T-helper 1 cell treated with Interleukin-12 subunit alpha and Interleukin-12 subunit beta and Interleukin-4 antibody, amounts not matched to agents 30 μg/mL and 1 μg/mL, for 36 hours (primary cell): ENCODE results near the gene SORCS1.

Experiments used
- H3K27ac Mint-ChIP-seq: one replicate; pipeline ENCODE4 v1.8.0; 2021; ENCODE audit warnings: mild to moderate bottlenecking, mixed read lengths
- H3K27me3 Mint-ChIP-seq: one replicate; pipeline ENCODE4 v1.8.0; 2021; ENCODE audit warnings: low read depth, mixed read lengths
- H3K36me3 Mint-ChIP-seq: one replicate; pipeline ENCODE4 v1.8.0; 2021; ENCODE audit warnings: low read depth, mixed read lengths
- H3K4me1 Mint-ChIP-seq: one replicate; pipeline ENCODE4 v1.8.0; 2021; ENCODE audit warnings: low read depth, mixed read lengths
- H3K4me3 Mint-ChIP-seq: one replicate; pipeline ENCODE4 v1.8.0; 2021; ENCODE audit warnings: mild to moderate bottlenecking, moderate library complexity, mixed read lengths
- H3K9me3 Mint-ChIP-seq: one replicate; pipeline ENCODE4 v1.8.0; 2021; ENCODE audit warnings: mixed read lengths

SORCS1 gene

DNA sequence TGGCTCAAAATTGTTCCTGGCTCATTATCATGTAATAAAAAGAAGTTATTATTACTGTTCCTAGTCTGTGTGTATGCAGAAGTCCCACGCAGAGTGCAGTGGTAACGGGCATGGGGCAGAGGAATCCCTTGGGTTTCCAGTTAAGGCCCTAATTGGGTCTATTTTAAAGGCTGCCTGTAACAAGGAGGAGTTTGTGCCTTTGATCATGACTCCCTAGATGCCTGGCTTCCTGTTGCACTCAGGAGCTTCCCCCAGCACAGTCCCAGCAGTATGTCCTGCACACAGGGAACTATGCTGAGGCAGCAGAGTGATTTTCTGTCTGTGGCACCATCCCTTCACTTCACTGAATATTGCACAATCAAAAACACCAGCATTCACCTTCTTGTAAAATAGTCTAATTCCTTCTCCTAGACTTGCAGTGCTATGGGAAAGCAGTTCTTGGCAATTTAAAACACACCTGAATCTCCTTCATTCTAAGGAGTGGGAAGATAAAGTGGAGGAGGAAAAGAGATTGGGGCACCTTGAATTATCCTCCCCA lies 22.9 kb downstream of the SORCS1 start:
- H3K9me3 Mint-ChIP-seq: peaks cover 4% of the 10 kb centered on the region
- H3K4me3 Mint-ChIP-seq: no peak overlapping the region
- H3K36me3 Mint-ChIP-seq: no peaks in the 10 kb centered on the region

DNA sequence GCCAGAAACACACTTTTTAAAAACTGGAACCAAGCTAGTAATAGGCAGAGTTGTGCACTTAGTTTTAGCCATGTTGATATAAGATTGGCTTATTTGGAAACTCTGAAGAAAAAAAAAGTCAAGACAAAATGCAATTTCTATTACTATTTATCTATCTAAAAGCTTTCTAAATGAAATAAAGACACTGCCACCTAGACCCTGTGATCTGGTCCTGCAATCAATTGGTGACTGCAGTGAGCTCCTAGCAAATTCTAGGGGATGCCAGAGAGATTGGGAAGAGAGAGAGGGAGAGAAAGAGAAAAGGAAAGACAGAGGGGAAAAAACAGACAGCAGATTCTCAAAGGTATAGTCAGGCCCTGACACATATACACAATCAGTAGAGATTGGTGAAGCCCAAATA lies 25.3 kb downstream of the SORCS1 start:
- no peaks in the 10 kb centered on the region for H3K4me1 Mint-ChIP-seq
- no peaks in the 10 kb centered on the region for H3K27me3 Mint-ChIP-seq
- H3K27ac Mint-ChIP-seq: no peak overlapping the region
- H3K4me3 Mint-ChIP-seq: no peak overlapping the region
- H3K36me3 Mint-ChIP-seq: no peaks in the 10 kb centered on the region
- H3K9me3 Mint-ChIP-seq: peaks cover 4% of the 10 kb centered on the region

More for the DNA sequence above, 22.9 kb downstream of the SORCS1 start:
- Mint-ChIP-seq H3K27ac (no peak overlapping the region), H3K4me1 (no peaks in the 10 kb centered on the region), H3K27me3 (no peaks in the 10 kb centered on the region)

DNA sequence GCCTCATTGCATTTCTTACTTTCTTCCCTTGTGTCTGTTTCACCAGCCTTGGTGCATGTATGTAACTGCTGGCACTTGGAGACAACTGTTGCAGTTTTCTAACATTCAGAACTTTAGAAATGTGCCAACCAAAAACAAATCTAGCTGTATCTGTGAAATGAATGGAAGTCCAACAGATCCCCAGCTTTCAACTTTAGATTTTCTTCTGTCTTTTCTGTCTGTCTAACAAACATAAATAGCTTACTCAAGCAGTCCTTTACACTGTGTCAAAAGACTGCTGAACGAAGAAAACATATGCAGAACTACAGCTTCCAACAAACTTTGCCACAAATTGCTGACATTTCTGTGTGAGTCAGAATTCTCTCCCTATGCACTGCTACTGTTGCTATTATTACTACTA lies 30.9 kb downstream of the SORCS1 start:
- H3K27ac Mint-ChIP-seq: no peak overlapping the region
- peaks cover 4% of the 10 kb centered on the region for H3K9me3 Mint-ChIP-seq
- H3K27me3 Mint-ChIP-seq: no peaks in the 10 kb centered on the region
- H3K36me3 Mint-ChIP-seq: no peaks in the 10 kb centered on the region
- H3K4me1 Mint-ChIP-seq: no peaks in the 10 kb centered on the region
- no peak overlapping the region for H3K4me3 Mint-ChIP-seq

DNA sequence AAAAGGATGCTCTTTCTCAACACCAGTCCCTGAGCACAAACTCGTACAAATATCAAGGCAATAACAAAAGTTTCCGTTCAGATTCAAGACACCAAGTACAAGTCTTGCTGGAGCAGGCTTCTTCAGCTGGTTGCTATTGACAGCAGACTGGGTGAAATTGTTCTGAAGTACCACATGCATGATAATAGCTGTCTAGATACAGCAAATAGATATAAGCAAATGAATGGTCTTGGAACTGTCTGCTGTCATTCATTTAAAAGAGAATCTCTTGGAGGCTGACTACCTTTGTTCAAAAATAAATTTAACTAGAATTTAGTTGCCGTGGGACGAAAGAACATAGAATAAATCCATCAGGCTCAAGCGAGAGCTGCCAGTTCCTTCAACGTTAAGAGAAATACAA lies 35.5 kb downstream of the SORCS1 start:
- Mint-ChIP-seq H3K36me3 (no peaks in the 10 kb centered on the region), H3K9me3 (no peaks in the 10 kb centered on the region), H3K4me3 (no peak overlapping the region), H3K27me3 (no peaks in the 10 kb centered on the region), H3K27ac (no peak overlapping the region), H3K4me1 (no peaks in the 10 kb centered on the region)

DNA sequence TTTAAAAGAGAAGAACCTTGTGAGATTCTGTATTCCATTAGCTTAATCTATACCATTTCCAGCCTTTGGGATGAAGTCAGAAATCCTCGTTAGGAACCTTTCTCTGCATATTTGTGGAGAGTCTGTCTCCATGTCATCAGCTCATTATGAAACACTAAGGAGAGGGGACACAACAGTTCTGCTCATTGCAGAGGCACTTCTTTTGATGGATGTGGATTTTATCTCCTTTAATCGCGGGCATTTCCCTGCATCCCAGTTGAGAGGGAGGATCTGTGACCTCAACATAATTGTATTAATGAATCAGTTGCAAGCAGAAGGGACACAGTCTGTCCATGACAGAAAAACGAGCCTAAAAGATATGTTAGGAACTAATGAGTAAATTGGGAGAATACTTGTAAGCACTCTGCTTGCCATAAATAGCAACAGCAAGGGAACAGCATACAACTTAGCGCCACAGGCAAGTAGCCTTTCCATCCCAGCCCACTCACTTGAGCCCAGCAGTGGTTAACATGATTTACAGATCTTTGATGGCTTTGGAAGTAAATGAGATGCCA lies 37.9 kb downstream of the SORCS1 start:
- no peaks in the 10 kb centered on the region for H3K9me3 Mint-ChIP-seq
- H3K27ac Mint-ChIP-seq: no peak overlapping the region

DNA sequence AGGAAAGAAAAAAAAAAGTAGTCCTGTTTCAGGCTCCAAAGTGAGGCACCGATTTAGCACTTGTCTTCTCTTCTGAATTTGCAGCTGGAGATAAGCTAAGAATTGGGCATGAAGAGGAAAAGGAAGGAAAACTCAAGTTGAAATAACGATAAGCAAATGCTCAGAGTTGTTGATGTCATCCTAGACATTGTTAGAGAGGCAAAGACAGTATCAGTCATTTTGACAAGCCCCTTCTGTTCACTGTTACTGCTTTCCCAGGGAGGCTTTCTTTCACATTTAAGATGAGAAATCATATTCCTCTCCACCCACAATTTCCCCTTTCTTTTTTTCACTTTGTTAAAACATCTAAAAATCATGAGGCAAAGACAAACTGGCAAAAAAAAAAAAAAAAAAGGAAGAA lies 41.8 kb downstream of the SORCS1 start:
- Mint-ChIP-seq H3K27ac (no peak overlapping the region), H3K4me3 (no peak overlapping the region)

More for the DNA sequence above, 37.9 kb downstream of the SORCS1 start:
- Mint-ChIP-seq H3K27me3 (no peaks in the 10 kb centered on the region), H3K36me3 (no peaks in the 10 kb centered on the region), H3K4me1 (no peaks in the 10 kb centered on the region), H3K4me3 (no peak overlapping the region)

DNA sequence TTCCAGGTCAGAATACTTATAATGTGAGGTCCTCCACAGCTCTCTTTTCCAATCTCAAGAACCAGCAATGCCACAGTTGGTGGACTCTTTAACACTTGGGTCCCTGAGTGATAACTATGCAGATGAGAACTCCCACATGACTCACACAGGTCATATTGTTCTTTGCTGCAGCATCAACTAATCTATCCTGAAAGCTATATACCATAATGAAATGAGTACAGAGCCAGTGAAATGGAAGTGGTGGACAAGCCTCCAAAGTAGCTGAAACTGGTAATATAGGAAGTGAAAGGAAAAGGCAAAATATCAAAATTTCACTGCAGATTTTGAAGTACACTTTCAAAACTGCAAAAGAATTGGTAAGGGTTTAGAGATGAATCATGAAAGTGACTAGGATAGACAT lies 45.6 kb downstream of the SORCS1 start:
- H3K27me3 Mint-ChIP-seq: no peaks in the 10 kb centered on the region
- no peak overlapping the region for H3K4me3 Mint-ChIP-seq
- no peaks in the 10 kb centered on the region for H3K36me3 Mint-ChIP-seq
- peaks cover 5% of the 10 kb centered on the region for H3K9me3 Mint-ChIP-seq
- no peaks in the 10 kb centered on the region for H3K4me1 Mint-ChIP-seq
- H3K27ac Mint-ChIP-seq: no peak overlapping the region

More for the DNA sequence above, 41.8 kb downstream of the SORCS1 start:
- Mint-ChIP-seq H3K9me3 (no peaks in the 10 kb centered on the region), H3K36me3 (no peaks in the 10 kb centered on the region), H3K27me3 (no peaks in the 10 kb centered on the region), H3K4me1 (no peaks in the 10 kb centered on the region)

DNA sequence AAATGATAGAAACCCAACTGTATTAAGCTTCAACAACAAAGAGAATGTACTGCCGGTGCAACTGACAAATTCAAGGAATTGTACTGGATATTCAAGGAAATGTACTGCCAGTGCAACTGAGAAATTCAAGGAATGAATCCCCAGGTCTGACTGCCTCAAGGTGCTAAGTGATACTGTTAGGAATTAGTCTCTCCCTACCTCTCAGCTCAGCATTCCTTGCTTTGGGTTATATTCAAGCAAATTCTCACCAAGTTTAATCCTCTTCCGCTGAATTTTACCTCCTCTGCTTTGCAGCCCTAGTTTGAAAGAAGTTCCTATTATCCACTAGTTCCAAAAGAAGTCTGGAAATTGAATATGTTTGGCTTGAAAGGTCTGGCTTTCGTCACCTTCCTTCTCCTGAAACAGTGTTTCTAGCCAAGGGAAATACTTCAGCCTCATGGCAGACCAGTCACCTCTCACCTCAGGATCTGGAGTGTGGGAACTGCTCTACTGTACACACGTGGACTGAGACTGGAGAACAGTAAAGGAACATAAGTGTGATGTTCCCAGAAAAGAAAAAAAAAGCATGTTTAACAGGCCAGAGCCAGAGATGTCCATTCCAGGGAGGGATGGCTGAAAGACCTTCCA lies 60.4 kb downstream of the SORCS1 start:
- no peaks in the 10 kb centered on the region for H3K27me3 Mint-ChIP-seq
- no peaks in the 10 kb centered on the region for H3K36me3 Mint-ChIP-seq
- no peak overlapping the region for H3K27ac Mint-ChIP-seq
- peaks cover 11% of the 10 kb centered on the region for H3K9me3 Mint-ChIP-seq
- H3K4me3 Mint-ChIP-seq: no peak overlapping the region
- H3K4me1 Mint-ChIP-seq: no peaks in the 10 kb centered on the region

DNA sequence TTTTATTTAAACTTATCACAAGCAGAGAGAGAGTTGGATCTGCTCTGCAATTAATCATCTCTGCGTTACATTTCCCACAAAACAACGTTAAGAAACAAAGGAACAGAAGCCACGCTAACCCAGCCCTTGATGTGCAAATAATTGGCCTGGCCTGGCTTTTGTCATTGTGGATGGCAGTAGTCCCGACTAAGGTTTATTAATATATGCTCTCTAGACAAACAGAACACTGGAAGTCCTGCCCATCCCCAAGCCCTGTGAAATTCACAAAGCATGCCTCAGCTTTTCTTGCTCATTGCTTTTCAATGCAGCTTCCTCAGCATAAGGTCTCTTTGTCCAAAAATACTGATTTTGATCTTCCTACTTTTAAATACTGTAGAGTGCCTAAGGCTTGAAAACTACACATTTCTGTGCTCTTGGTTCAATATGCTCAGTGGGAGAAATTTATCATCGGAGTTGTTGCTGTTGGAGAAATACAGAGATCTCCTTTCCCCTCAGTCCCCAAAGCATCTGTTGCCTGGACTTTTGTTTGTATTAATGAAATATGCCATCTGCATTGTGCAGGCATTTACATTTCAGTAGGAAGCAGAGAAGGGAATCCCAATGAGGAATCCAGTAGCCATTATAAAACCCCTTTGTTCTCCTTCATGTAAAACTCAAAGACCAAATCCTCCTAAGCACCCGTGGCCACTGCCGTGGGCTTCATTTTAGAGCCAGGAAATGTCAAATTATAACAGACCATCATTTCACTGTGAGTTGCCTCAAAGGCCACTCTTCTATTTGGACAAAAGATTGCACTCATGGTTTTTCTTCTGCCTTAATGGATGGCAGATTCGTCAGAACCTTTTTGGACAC lies 61.1 kb downstream of the SORCS1 start:
- Mint-ChIP-seq H3K27me3 (no peaks in the 10 kb centered on the region), H3K27ac (no peak overlapping the region), H3K36me3 (no peaks in the 10 kb centered on the region), H3K4me3 (no peak overlapping the region), H3K4me1 (no peaks in the 10 kb centered on the region), H3K9me3 (peaks cover 7% of the 10 kb centered on the region)

DNA sequence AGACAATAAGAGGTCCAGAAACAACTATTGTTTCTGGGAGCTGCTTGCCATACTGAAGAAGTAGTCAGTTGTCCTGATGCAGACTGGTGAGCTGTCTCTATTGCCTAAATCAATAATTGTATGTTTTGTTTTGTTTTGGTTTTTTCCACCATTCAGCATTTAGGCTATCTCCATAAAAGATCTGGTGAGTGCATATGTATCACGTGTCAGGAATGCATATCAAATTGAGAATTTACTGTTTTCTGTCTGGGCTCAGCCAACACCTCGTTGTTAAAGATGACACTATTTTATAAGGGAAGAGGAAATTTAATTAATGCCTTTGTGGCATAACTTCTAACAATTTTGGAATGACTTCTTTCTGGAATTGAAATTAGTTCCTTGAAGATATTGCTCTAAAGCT lies 66.2 kb downstream of the SORCS1 start:
- H3K36me3 Mint-ChIP-seq: no peaks in the 10 kb centered on the region

DNA sequence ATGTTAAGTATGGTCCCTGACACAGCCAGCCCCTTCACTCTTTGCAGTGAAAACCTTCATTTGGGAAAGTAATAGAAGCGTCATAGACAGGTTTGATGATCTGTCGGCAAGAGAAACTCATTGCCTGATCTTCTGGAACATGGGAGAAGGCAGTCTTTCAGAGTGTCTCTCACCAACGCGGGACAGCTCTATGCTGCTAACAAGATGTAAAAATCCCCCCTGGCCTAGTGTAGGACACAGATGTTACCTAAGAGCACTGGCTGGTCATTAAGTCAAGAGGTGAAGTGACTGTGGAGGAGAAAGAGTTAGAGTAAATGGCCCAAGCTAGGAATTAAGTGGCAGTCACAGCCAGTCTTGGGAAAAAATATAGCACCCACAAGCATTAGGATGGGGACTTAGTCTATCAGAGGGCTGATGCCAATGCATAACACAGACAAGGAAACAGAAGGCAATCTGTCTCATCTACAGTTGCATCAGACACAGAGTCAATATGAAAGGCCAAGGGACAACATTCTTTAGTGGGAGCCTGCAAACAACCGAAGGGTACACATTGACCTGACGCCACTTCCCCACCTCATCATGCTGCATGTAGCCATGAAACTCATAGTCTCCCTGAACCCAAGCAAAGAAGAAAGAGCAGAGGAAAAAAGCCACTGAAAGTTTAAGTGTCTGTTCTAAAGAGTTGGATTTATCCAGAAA lies 69.5 kb downstream of the SORCS1 start:
- no peak overlapping the region for H3K4me3 Mint-ChIP-seq
- no peaks in the 10 kb centered on the region for H3K36me3 Mint-ChIP-seq
- no peaks in the 10 kb centered on the region for H3K9me3 Mint-ChIP-seq
- H3K27ac Mint-ChIP-seq: no peak overlapping the region
- no peaks in the 10 kb centered on the region for H3K4me1 Mint-ChIP-seq
- no peaks in the 10 kb centered on the region for H3K27me3 Mint-ChIP-seq

More for the DNA sequence above, 66.2 kb downstream of the SORCS1 start:
- Mint-ChIP-seq H3K4me3 (no peak overlapping the region), H3K4me1 (no peaks in the 10 kb centered on the region), H3K27me3 (no peaks in the 10 kb centered on the region), H3K9me3 (no peaks in the 10 kb centered on the region), H3K27ac (no peak overlapping the region)

DNA sequence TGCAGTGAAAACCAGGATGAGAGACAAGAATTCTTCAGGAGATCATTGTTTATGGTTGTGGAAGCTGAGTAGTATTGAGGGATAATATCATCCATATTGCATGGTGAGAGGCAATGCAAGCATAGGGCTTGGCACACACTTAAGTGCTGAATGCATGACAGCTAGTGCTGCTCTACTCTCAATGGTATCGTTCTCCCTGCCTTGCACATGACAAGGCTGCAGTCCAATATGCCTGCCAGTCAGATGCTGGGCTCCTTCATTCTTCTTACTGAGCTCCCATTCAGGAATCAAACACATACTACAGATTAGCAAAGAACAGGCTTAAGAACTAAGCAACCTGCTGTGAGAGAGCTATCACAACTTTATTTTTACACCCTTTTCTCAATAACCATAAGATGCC lies 72.2 kb downstream of the SORCS1 start:
- Mint-ChIP-seq H3K9me3 (no peaks in the 10 kb centered on the region), H3K4me1 (no peaks in the 10 kb centered on the region)

DNA sequence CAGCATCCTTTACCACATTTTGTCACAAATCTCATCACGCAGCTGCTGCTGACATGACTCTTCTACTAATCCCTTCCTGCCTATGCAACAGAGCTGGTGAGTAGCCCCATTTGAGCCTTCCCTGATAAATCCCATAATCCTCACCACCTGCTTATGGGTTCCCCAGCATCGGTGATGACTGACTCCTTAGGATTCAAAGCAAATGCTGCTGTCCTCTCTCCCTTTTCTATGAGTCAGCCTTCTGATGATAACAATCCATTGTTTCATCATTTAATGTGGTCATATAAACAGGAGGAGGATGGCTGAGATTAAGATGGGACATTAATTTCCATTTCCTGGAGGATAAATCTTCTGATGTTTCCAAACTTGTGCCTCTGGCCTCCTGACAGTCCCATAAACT lies 73.4 kb downstream of the SORCS1 start:
- H3K4me1 Mint-ChIP-seq: no peaks in the 10 kb centered on the region
- no peaks in the 10 kb centered on the region for H3K9me3 Mint-ChIP-seq
- no peak overlapping the region for H3K27ac Mint-ChIP-seq
- H3K27me3 Mint-ChIP-seq: no peaks in the 10 kb centered on the region
- no peaks in the 10 kb centered on the region for H3K36me3 Mint-ChIP-seq
- no peak overlapping the region for H3K4me3 Mint-ChIP-seq

More for the DNA sequence above, 72.2 kb downstream of the SORCS1 start:
- no peaks in the 10 kb centered on the region for H3K27me3 Mint-ChIP-seq
- no peaks in the 10 kb centered on the region for H3K36me3 Mint-ChIP-seq
- H3K4me3 Mint-ChIP-seq: no peak overlapping the region
- no peak overlapping the region for H3K27ac Mint-ChIP-seq

DNA sequence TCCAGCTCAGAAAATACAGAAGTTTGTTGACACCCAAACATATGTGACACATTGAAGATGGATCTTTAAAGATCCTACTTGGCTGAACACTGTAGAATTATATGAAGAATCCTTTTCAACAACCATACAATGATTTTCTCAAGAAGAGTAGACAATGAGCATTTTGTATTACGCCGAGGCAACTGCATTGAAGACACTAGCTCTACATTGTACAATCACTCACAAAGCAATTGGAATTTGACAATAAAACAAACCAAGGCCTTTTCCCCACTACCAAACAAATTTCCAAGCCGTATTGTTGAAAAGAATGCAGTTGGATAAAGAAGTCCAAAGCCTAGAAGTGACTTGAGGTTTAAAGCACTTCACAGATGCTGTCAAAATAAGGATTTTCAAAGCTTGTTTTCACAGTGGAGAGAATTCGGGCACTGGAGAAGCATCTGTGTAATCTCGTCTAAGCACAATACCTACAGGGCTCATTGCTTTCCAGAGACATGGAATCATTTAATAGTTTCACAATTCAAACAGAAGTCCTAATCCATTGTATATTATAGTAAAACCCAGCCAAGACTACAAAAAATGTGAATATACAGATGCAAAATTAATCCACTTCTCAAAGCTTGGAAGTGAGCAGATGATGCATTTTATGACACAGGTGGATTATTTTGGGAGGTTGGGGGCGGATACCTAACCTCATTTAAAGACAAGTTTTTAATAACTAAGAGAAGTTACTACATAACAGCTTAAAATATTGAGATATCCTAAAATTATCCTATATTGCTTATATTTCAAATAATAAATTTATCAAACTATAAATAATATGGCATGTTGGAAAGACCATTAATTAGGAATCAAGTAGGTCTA lies 78.6 kb downstream of the SORCS1 start:
- Mint-ChIP-seq H3K9me3 (no peaks in the 10 kb centered on the region), H3K27ac (no peak overlapping the region), H3K4me1 (no peaks in the 10 kb centered on the region), H3K36me3 (no peaks in the 10 kb centered on the region), H3K27me3 (no peaks in the 10 kb centered on the region), H3K4me3 (no peak overlapping the region)
